HG03097 (cell line): ENCODE data around the gene CXCR5.
A peak's percentile ranks its signal among the peaks of the same experiment; 100 is the strongest.
"Not testable (repeated sequence)": the region's sequence is repeated elsewhere in the genome, so short reads cannot be mapped to it uniquely, and the experiment has no call there.

ENCODE experiments used
- ATAC-seq: cut with Tn5 transposase; IDR thresholded peaks from one replicate; pipeline ENCODE4 v1.9.1; 2021; ENCODE audit not compliant: unreplicated experiment, low FRiP score

Gene CXCR5, protein sequence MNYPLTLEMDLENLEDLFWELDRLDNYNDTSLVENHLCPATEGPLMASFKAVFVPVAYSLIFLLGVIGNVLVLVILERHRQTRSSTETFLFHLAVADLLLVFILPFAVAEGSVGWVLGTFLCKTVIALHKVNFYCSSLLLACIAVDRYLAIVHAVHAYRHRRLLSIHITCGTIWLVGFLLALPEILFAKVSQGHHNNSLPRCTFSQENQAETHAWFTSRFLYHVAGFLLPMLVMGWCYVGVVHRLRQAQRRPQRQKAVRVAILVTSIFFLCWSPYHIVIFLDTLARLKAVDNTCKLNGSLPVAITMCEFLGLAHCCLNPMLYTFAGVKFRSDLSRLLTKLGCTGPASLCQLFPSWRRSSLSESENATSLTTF

DNA sequence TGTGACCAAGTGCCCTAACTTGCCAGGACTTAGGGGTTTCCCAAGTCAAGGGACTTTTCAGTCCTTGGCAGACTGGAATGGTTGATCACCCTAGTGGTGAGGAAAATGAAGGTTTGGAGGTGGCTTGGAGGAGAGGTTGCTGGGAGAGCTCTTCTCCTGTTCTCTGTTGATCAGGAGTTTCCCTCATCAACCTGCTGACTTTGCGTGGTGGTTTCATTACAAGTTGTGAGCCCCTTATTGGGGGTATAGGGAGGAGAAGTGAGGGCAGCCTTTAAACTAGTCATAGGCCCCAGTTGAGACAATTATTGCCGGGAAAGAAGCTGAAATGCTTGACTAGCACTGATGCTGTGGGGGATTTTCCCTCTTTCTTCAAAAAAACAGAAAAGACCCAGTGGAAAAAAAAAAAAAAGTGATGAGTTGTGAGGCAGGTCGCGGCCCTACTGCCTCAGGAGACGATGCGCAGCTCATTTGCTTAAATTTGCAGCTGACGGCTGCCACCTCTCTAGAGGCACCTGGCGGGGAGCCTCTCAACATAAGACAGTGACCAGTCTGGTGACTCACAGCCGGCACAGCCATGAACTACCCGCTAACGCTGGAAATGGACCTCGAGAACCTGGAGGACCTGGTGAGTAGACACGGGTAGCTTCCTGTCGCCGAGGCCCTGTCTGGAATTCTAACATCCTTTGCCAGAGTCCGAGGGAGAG lies at the start of gene CXCR5:
Gene CXCR5 (plus strand): TSS at position 525 of the 704 bp plus-strand sequence. CDS start 50 bp downstream, at position 575.
- peak; percentile 65 for ATAC-seq

DNA sequence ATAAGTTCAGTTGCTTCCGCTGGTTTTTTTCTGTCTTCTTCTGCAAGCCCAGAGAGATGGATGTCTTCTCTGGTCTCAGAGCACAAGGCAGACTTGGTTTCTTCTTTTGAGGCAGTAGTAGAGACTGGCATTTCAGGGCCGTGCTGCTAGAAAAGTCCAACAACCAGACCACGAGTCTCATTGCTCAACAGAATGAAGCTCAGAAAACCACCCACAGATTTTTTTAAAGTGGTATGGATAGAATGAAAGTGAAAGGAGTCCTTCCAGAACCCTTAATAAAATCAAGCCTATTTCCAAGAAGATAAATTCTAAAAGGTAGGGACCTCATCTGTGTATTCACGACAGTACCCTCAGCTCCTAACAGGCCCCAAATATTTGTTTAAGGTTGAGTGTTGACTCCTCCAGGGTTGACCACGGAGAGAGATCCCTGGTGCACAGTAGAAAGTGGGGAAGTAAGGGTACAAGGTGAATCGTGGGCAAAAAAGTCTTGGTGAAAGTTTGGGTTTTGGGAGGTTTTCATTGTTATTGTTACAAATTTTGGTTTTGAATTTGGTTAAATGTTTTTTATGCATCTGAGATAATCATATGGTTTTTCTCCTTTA lies 49.2 kb upstream of the CXCR5 start:
- ATAC-seq = no peak

DNA sequence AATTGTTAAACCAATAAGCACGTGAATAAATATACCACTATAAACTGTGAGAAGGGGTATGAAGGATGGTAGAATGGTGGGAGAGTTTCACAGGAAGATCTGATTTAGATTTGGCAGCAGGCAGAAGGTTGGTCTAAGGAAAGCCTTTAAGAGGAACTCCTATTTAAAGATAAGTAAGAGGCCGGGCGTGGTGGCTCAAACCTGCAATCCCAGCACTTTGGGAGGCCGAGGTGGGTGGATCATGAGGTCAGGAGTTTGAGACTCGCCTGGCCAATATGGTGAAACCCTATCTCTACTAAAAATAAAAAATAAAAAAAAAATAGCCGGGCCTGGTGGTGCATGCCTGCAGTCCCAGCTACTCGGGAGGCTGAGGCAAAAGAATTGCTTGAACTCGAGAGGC lies 45.8 kb upstream of the CXCR5 start:
- no peak for ATAC-seq

GRCh38 chr11:118838905-118839553 lies 44.7 kb upstream of the CXCR5 start:
- ATAC-seq = no peak

DNA sequence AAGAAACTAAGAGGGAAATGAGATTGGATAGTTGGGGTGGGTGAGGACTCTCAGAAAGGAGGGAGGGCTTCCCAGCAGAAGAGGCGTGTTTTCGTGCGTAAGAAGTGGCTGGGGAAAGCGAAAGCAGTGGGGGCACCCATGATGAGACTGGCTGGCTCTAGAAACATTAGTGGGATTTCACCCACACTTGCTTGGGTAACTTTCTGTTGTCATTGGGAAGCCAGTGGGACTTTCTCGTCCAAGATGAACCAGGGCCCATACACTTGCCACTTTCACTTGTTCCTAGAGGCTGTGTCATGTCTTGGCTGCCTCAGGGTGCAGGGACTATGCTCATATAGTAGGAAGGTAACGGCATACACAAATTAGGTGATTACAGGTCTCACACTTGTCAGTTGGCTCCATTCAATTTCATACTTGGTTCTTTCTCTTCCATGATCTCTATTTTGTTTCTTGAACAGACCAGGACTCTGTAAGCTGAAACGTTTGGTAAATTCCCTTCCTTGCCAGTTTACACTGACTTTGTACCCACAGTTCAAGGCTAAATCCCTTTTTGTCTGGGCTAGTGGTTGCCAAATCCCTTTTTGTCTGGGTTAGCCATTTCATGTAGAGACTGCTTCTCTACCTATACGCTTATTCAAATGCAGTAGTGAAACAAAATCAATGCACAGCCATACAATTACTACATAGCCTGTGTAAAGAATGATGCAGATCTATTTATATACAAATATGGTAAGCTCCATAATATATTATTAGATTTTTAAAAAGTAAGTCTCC lies 42.0 kb upstream of the CXCR5 start:
- peak; percentile 42 for ATAC-seq

DNA sequence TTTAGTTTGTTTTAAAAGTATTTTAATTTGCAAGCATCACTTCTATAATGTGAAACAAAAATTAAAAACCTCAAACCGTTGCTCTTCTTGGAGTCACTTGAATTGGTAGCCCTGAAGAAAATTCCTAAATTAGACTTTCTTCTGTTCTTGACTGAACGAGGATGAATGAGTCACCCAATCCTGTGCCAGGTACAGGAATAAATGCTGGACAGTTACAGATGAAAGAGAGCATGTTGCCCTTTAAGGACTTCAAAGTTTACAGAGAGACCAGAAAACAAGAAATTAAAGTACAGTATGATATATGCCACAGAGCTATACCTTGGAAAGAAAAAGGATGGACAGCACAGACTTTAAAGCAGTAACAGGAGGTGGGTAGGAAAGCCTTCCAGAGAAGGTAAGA lies 41.3 kb upstream of the CXCR5 start:
- no peak for ATAC-seq

- not testable (repeated sequence) for ATAC-seq
These were observed 40.8 kb upstream of the CXCR5 start for GRCh38 chr11:118842843-118843242.

- ATAC-seq = no peak
These were observed 40.1 kb upstream of the CXCR5 start for GRCh38 chr11:118843565-118843964.

- ATAC-seq = no peak
These were observed 38.3 kb upstream of the CXCR5 start for GRCh38 chr11:118845369-118845768.

GRCh38 chr11:118846181-118846935 lies 37.3 kb upstream of the CXCR5 start:
- ATAC-seq = no peak

GRCh38 chr11:118849825-118850224 lies 33.9 kb upstream of the CXCR5 start:
- no peak for ATAC-seq

- ATAC-seq = no peak
These were observed 31.7 kb upstream of the CXCR5 start for GRCh38 chr11:118851970-118852369.

DNA sequence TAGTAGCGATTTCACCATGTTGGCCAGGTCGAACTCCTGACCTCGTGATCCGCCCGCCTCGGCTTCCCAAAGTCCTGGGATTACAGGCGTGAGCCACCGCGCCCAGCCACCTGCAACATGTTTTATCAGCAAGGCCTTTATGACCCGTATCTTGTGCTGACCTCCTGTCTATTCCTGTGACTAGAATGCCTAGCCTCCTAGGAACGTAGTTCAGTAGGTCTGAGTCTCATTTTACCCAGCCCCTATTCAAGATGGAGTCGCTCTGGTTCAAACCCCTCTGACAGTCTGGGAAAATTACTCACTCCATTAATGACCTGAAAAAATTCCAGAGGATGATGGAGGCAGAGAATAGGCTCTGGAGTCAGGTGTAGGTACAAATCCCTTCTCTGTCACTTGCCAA lies 30.0 kb upstream of the CXCR5 start:
- ATAC-seq = no peak

GRCh38 chr11:118856314-118856713 lies 27.4 kb upstream of the CXCR5 start:
- ATAC-seq = no peak

DNA sequence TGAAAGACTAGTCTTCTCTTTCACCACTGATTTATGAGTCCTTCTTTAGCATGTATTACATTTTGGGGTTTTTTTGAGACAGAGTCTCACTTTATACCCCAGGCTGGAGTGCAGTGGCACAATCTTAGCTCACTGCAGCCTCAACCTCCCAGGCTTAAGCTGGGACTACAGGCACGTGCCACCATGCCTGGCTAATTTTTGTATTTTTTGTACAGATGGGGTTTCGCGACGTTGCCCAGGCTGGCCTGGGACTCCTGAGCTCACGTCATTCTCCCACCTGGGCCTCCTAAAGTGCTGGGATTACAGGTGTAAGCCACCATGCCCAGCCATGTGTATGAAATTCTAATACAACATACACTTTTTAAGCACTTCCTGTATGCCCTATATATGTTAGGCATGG lies 26.3 kb upstream of the CXCR5 start:
- no peak for ATAC-seq

- no peak for ATAC-seq
These were observed 23.7 kb upstream of the CXCR5 start for GRCh38 chr11:118859973-118860372.

- no peak for ATAC-seq
These were observed 15.0 kb upstream of the CXCR5 start for GRCh38 chr11:118868659-118869058.

GRCh38 chr11:118870396-118871343 lies 13.0 kb upstream of the CXCR5 start:
- ATAC-seq = peak; percentile 63

DNA sequence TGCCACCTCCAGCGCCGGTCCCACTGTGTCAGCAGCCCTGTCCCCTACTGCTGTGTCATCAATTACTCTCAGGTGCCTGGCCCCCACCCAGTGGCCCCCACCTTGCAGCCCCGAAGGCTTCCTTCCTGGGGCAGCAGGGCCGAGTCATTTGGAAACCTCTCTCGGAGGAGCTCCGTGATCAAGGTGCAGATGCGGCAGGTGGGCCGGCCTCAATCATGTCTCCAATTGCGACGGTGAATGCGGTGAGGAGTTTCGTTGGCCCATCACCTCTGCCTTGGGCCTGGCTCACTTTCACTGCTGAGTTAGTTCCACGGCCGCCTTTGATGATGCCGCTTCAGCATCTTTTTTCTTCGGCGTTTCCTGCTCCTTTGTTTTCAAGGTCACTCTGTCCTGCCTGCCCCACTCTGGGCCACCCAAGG lies 11.3 kb upstream of the CXCR5 start:
- no peak for ATAC-seq
